Endothelial cell of umbilical vein (primary cell): Measurements from ENCODE around the gene PPM1H.

Experiments
- EZH2 ChIP-seq: IDR thresholded peaks from 2 replicates; pipeline ENCODE4 v1.6.1; 2012; ENCODE audit warnings: borderline replicate concordance, low read depth, mild to moderate bottlenecking, moderate library complexity, low read length, inconsistent platforms; ENCODE audit not compliant: severe bottlenecking
- GATA2 ChIP-seq: IDR thresholded peaks from 2 replicates; pipeline ENCODE4 v1.7.0; 2011; ENCODE audit warnings: low read depth, mild to moderate bottlenecking, moderate library complexity, mixed read lengths, low read length; ENCODE audit not compliant: insufficient read length, insufficient read depth
- JUN ChIP-seq: IDR thresholded peaks from 2 replicates; pipeline ENCODE4 v1.6.1; 2011; ENCODE audit warnings: borderline replicate concordance, low read depth; ENCODE audit not compliant: insufficient read length, insufficient read depth
- MAX ChIP-seq: IDR thresholded peaks from 2 replicates; pipeline ENCODE4 v1.6.1; 2011; ENCODE audit not compliant: insufficient read depth, insufficient read length
- MYC ChIP-seq: IDR thresholded peaks from one replicate; pipeline ENCODE4 v1.6.1; 2011; ENCODE audit warnings: mild to moderate bottlenecking, low read depth, low read length
- POLR2A ChIP-seq: IDR thresholded peaks from 2 replicates; pipeline ENCODE4 v1.6.1; 2012; ENCODE audit warnings: low read depth, mild to moderate bottlenecking, control low read depth, low read length
- POLR2AphosphoS5 ChIP-seq: IDR thresholded peaks from 2 replicates; pipeline ENCODE4 v1.6.1; 2012; ENCODE audit warnings: low read depth, mild to moderate bottlenecking, control low read depth, low read length, moderate library complexity; ENCODE audit not compliant: insufficient read depth
- TF ChIP-seq, protein P1 (sequence below), 2 donors: IDR thresholded peaks; 1 replicate in 1 of 2; 2 replicates in 1 of 2; pipeline ENCODE4 v1.5.1; 2011; ENCODE audit warnings: low read length in 2 of 2, mild to moderate bottlenecking in 2 of 2, moderate library complexity in 2 of 2, control low read depth in 1 of 2, inconsistent platforms in 1 of 2, low read depth in 1 of 2; ENCODE audit not compliant: insufficient read depth in 1 of 2; ENCODE audit errors: extremely low read depth in 1 of 2

DNA sequence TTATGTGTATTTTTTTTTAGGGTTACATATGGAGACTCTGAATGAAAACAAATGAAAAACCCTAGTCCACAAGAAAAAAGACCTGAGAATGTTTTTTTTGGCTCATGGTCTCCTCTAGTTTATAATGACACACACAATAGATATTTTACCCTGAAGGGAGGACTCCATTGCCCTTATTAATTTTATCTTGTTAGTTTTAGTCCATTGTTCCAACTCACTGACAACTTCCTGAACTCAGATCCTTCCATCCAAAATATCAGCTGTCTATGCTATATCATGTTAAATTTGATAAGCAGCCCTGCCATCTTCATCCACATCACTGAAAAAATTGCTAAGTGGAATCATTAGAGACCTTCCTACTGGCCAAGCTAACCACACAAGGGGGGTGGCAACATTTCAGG lies 236.2 kb downstream of the PPM1H start:
- no peak for TF ChIP-seq MYC
- TF ChIP-seq, protein P1, sequence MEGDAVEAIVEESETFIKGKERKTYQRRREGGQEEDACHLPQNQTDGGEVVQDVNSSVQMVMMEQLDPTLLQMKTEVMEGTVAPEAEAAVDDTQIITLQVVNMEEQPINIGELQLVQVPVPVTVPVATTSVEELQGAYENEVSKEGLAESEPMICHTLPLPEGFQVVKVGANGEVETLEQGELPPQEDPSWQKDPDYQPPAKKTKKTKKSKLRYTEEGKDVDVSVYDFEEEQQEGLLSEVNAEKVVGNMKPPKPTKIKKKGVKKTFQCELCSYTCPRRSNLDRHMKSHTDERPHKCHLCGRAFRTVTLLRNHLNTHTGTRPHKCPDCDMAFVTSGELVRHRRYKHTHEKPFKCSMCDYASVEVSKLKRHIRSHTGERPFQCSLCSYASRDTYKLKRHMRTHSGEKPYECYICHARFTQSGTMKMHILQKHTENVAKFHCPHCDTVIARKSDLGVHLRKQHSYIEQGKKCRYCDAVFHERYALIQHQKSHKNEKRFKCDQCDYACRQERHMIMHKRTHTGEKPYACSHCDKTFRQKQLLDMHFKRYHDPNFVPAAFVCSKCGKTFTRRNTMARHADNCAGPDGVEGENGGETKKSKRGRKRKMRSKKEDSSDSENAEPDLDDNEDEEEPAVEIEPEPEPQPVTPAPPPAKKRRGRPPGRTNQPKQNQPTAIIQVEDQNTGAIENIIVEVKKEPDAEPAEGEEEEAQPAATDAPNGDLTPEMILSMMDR (IDR thresholded peaks at IDR 0.05; ENCODE audit: extremely low read depth in 1 of 2, insufficient read depth in 1 of 2, low read depth in 1 of 2, low read length in 2 of 2), result no peak
- peak; percentile 45 for TF ChIP-seq POLR2AphosphoS5
- TF ChIP-seq MAX, result no peak
- peak; percentile 79 for TF ChIP-seq GATA2
- no peak for TF ChIP-seq POLR2A
- TF ChIP-seq EZH2, result no peak
- peak; percentile 53 for TF ChIP-seq JUN
